ENCODE measurements around the gene SPINK8.
"Not testable (repeated sequence)": the region's sequence is repeated elsewhere in the genome, so short reads cannot be mapped to it uniquely, and the experiment has no call there.

The SPINK8 gene

DNA sequence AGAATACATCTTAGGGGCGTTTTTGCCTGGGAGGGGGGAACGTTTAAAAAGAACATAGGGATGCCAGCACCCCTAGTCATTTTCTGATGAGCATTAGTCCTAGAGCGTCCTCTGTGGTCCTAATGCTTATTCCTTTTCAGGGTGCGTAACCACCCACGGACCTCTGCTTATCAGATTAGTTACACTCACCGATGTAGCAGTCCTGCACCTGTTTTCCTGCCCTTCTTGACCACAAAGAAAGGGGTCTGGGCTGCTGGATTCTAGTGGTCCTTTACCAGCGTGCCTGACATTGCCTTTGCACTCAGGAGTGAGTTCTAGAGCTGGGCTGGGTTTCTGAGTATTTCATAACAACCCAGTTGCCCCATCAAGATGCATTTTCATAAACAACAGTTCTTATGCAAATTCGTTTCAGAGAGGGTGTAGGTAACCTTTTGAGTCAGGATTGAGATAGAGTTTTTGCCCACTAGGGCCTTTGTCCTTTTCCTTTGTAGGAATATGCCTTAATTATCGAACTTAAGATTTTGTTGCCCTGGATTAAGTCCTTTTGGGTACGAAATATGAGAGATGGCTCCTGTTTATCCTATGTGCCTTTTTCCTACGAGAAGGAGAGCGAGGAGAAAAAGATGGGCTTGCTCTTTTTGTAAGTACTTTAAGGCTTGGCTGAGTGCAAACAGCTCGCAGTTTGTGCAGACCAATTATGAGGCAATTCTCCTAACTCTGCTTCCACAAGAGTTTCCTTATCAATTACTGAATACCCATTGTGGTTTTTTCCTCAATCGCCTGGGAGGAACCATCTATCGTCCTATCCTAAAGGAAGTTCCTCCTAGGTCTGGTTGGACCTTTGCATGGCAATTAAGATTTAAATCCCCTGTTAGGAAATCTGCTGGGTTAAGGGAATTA lies at the start of gene SPINK8:
Gene SPINK8 (minus strand): TSS at position 316 of the 900 bp plus-strand sequence. CDS start 5,320 bp downstream, outside the sequence.
- not testable (repeated sequence) for DNase-seq (ENCODE audit: low spot score)

DNA sequence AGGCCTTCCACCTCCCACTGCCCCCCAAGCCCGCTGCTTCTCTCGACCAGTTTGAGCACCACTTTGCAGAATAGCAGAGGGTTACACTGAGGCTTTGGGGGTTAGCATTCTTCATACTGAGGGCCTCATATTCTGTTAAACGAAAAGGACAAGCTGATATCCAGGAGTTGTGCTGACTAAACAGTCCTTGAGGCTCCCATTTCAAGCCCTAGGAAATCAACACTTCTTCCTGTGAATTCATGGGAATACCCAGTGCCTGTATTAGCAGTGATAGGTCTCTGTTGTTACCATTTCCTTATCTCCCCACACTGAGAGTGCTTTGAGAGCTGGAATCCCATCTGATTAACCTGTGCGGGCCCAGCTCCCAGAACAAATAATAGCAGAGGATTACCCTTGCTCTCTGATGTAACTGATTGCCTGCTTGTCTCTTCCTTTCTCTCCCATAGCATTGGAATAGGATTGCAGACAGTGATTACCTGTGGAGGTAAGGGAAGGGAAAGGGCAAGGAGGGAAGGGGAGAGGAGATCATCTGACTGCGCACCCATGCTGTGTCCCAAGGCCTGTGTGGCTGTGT lies 39.5 kb upstream of the SPINK8 start:
- no peak for DNase-seq (ENCODE audit: low spot score)

DNA sequence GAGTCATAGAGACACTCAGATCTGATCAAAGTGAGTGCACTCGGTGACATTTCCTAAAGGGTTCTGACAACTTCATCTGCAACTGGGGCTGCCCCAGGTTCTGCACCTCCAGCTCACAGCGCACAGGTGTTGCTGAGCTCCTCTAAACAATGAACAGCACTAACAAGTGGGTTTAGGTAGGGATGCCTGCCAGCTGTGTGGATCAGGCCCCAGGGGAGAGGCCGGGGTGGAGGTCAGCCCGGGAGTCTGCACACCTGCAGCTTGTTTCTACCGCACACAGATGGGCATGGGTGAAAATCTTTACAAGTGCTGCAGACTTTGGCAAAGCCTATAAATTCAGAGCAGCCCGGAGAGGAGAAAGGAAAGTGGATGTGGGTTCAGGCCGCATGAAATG lies 38.9 kb upstream of the SPINK8 start:
- no peak for DNase-seq (ENCODE audit: low spot score)

DNA sequence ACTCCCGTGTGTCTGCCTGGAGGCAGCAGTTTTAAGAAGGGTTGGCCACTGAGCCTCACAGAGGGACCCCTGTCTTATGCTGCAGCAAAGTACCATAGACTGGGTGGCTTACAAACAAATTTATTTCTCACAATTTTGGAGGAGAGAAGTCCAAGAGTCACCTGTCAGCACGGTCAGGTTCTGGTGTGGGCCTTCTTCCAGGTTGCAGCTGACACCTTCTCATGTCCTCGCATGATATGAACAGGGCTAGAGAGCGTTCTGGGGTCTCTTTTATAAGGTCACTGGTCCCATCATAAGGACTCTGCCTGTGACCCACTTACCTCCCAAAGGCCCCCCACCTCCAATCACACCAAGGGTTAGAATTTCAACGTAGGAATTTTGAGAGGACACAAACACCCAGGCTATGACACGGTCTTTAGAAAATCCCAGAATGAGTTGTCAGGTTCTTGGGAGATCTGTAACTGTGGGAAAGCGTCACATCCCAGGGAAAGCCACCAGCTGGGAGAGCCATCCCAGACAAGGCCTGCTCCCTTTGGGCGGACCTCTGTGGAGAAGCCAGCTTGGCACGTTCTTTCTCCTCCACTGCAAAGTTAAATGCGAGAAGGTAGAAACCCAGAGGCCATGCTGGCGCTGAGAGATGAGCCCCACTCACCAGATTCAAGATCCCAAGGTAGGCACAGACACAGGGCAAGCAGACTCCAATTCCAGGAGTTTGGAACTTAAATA lies 38.4 kb upstream of the SPINK8 start, which contains the start of gene FBXW12:
Gene FBXW12 (plus strand): TSS at position 569 of the 726 bp plus-strand sequence. CDS start 549 bp downstream, outside the sequence.
- no peak for DNase-seq (ENCODE audit: low spot score)

DNA sequence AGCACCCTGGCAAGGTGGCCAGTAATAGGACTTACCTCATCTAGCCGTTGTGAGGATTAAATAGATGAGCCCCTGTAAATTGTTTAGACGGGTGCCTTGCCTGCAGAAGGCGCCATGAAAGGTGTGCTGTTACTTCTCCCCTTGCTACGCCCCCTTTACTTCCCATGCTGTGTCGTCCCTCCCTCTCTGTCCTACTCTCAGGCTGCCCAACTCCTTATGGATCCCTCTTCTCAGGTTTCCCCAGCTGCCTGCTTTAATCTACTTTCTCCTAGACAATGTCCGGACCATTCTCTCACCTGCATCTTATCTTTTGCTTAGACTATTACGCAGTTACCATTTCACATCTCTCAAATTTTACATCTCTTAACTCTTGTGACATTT lies 36.9 kb upstream of the SPINK8 start:
- DNase-seq (ENCODE audit: low spot score), result no peak

DNA sequence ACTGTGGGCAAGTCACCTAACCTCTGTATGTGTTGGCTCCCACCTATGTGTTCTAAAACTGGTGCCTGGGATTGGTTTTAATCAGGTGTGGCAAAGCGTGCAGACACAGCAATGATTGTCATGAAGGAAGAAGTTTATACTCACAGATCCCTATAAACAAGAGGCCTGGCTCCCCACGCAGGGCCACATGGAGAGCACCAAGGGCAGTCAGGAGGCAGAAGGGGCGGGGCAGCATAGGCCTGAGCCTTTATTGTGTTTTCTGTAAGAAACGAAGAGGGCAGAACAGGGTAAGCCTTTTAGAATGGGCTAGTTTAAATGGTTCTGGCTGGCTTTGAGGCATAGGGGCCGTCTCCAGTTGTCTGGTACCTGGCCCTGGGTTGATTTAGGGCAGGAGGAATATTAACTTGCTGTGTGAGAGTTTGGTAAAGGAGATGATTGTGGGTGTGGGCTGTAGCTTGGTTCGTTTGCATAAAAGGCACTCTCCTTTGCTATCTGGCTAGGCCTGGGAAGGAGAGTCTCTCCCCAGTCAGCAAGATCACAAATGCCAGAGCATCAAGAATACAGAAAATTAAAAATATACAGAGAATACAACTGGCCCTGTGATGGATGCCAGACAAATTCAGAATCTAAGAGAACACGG lies 36.4 kb upstream of the SPINK8 start:
- no peak for DNase-seq (ENCODE audit: low spot score)

DNA sequence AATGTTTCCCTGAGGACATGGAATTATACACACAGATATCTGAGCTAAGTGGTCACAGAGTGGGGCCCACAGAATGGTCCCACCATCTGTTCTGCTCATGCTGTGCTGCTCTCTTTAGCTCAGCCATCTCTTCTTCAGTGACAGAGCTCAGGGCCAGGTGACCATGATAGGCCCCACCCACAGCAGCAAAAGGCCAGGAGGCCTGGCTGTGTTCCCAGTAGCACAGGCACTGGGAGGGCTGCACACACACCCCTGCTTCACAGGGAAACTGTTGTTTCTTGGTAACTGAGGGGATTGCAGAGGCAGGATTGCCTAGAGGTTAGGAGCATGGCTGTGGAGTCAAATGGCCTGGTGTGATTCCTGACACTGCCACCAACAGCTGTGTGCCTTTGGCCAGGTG lies 33.7 kb upstream of the SPINK8 start:
- no peak for DNase-seq (ENCODE audit: low spot score)

DNA sequence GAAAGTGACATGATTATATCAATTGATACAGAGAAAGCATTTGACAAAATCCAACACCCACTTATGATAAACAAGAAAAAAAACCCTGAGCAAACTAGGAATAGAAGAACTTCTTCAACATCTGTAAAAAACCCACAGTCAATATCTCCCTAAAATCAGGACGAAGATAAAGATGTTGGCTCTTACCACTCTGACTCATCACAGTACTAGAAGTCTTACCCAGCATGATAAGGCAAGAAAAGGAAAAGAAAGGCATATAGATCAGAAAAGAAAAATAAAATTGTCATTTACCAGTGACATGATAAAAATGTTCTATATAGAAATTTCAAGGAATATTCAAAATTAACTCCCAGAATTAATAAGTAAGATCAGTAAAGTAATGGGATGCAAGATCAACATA lies 31.4 kb upstream of the SPINK8 start:
- no peak for DNase-seq (ENCODE audit: low spot score)

DNA sequence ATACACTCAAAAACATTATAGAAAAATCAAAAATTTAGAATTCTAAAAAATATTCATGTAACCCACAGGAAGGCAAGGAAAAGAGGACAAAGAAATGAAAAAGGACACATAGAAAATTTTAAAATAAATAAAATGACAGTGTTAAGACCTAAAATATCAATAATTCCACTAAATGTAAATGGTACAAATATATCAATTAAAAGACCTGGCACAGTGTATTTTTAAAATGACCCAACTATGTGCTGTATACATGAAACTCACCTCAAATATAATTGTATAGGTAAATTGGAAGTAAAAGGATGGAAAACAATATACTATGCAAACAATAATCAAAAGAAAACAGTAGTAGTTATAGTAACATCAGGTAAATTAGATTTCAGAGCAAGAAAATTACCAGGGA lies 28.5 kb upstream of the SPINK8 start:
- DNase-seq (ENCODE audit: low spot score), result no peak

DNA sequence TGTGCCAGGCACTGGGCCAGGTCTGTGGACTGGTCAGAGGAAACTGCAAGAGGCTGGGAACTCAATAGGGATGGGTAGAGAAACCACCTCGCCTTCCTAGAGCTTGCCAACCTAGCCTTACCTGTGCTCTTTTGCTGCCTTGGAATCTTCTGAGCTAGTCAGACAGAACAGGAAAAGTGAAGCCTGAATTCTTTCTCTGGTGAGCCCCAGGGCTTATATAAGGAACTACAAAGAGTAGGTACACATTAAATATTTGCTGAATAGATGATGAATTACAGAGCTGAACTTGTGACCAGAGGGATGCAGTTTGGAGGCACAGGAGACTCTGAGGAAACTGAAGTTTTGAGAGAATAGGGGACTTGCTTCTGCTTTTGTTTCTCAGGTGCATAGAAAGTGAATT lies 23.0 kb upstream of the SPINK8 start:
- no peak for DNase-seq (ENCODE audit: low spot score)

DNA sequence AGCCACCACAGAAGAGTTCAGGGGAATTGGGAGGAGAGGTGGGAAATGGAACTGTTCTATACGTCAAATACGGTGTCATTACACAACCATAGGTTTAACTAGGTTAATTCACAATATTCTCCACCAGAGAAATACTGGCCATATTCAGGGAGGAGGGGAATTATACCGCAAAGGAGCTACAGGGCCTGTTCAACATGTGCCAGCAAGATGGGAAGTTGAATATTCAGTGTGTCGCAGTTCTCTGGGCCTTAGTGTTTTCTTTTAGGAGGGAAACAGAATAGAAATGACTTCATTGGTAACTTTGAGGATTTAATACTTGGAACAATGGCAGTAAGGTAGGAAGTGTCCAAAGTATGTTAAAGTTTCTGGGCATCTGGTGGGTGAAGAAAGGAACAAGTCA lies 20.5 kb upstream of the SPINK8 start:
- DNase-seq (ENCODE audit: low spot score), result no peak

DNA sequence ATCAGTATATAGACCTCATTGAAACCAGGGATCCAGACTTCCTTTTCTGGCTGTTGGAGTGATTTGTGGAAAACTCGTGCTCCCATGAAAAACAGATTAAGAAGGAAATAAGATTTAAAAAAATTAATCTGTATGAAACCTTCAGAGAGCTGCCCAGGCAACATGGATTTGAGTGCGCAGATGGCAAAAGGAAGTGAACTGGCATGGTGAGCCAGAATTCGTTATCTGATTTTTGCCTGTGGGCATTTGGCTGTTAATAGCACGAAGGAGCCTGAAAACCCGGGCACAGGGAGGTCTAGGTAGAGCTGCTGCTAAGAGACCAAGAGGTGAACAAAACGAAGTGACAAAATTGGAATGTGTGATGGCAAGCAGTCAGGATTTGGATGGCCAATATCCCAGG lies 19.1 kb upstream of the SPINK8 start:
- DNase-seq (ENCODE audit: low spot score), result no peak

DNA sequence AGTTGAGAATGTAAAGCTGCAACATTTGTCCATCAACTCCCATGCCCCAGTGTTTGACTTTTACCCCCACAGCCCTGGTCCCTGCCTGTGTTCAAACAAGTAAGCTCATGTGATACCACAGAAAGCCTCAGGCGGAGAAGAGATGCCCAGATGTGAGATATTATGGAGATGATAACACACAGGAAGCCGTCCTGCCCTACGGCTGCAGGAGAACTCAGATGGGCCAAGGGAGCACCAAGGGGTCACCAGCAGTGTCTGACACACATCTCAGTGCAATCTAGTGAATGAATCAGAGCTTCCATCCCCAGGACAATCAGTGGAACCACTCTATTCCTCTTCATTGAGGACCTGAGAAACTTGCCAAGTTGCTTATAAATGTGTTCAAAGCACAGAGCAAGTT lies 14.0 kb upstream of the SPINK8 start:
- no peak for DNase-seq (ENCODE audit: low spot score)

DNA sequence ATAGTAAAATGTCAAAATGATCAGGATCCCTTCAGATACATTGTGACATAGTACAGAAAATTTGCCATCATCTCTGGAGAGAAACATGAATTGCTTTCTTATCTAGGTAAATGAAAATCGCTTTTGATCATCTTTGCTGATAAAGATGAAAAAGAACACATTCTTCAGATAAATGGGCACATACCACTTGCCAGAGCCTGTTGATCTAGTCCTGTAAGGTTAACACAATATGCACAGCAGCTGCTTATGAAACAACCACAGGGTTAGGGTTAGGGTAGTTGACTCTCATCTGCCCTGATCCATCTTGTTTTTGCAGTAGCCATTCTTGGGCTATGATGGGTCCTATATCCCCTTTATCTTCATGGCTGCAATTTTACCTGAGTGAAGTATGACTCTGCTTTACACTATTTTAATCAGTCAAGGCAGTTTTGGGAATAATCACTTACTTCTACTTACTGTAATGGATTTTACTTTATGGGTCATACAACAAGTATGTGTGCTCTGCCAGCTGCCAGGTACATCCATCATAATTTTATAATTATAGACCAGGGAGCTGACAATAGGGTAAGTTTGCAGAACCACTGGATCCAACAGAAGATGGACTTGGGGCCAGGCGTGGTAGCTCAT lies 12.6 kb upstream of the SPINK8 start:
- DNase-seq (ENCODE audit: low spot score), result no peak

DNA sequence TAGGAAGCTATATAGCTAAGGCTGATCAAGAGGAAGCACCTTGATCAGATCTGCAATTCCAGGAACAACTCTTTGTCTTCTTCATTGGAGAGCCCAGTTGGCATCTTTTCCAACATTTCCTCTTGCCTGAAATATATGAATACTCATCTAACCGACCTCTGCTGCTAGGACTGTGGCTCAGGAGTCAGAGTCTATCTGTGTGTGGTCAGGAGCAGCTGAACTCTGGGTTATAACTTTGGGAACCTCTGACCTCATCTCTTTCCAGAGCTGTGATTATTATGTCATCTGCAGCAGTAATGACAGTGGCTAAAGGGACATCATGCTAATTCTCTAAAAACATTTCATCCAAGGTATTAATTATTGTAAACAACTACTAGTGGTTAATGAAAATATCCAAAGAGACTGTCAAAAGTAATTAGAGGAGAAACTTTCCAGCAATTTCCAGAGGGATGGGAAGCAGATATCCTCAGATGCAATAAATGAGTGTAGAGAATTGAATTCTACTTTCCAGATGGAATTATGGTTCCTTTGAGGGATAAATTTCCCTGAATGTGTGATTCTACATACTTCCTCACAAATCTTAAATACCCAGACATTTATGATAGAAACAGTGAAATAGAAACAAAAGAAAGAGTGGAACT lies 11.5 kb upstream of the SPINK8 start:
- DNase-seq (ENCODE audit: low spot score), result no peak

DNA sequence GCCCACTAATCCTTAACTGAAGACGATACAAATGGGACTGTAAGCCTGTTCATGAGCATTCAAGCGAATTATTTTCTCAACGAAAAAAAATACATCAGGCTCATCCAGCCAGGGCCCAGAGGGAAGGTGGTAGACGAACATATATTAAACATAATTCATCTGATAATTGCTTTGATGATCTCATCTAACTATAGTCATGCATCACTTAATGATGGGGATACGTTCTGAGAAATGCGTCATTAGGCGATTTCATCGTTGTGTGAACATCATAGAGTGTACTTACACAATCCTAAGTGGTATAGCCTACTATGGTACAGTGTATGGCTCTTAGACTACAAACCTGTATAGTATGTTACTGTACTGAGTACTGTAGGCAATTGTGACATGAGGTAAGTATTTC lies 10.0 kb upstream of the SPINK8 start:
- DNase-seq (ENCODE audit: low spot score), result no peak

DNA sequence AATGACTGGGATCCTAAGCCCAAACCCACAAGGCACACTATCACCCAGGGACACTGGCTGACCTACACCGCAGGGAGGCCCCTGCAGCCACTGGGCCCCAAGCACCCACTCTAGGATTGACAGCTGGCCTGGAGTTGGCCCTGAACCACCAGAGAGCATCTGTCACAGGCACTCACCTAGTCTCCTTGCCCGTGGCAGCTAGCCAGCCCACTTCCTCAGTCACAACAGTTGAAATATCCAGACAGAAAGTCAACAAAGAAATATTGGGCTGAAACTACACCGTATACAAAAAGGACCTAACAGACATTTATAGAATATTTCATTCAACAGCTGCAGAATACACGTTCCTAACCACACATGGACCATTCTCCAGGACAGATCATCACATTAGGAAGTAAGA lies 5.2 kb upstream of the SPINK8 start:
- no peak for DNase-seq (ENCODE audit: low spot score)

DNA sequence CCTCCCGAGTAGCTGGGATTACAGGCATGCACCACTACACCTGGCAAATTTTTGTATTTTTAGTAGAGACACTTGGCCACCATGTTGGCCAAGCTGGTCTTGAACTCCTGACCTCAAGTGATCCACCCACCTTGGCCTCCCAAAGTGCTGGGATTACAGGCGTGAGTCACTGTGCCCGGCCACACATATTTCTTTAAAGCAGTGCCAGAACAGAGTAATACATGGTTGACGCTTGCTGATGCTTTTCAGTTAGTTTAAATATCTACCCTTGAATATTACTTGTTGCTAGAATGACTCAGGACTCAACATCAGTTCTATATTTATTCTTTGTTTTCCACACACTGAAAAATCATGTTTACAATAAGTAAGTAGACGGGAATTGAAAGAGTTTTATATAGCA lies 4.1 kb upstream of the SPINK8 start:
- not testable (repeated sequence) for DNase-seq (ENCODE audit: low spot score)

DNA sequence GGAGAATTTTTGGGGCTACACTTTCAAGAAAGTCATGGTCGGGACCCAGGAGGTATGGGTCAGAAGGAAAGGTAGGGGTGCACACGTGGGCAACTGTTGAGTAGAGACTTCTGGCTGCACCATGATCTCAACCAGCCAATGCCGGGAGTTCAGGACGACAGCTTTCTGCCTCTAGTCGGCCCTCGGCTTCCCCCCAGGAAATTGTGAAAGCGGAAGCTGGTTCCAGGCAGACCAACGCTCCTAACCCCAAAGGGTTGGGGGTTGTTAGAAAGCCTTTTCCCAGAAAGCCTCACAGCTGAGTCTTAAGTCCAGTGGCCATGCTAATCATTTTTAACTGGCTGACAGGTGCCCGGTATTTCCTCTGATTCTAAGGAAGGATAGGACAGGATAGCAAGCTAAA lies 1.8 kb upstream of the SPINK8 start:
- DNase-seq (ENCODE audit: low spot score), result not testable (repeated sequence)

DNA sequence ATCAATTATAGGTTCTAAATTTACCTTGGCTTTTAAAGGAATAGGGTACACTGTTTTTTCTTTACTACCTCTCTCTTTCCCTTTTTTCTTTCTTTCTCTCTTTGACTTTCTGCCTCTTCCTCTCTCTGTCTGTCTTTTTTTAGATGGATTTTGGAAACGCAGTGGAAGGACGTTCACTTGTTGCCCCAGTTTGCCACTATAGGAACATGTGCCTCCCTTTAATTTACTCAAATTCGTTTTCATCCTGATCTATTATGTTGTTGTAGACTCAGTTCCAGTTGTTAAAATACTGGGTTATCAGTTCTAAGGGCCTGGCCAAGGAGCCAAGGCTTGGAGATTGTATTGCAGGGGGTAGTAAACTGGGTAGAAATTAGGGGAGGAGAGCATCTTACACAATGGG lies 1.1 kb upstream of the SPINK8 start:
- no peak for DNase-seq (ENCODE audit: low spot score)

DNA sequence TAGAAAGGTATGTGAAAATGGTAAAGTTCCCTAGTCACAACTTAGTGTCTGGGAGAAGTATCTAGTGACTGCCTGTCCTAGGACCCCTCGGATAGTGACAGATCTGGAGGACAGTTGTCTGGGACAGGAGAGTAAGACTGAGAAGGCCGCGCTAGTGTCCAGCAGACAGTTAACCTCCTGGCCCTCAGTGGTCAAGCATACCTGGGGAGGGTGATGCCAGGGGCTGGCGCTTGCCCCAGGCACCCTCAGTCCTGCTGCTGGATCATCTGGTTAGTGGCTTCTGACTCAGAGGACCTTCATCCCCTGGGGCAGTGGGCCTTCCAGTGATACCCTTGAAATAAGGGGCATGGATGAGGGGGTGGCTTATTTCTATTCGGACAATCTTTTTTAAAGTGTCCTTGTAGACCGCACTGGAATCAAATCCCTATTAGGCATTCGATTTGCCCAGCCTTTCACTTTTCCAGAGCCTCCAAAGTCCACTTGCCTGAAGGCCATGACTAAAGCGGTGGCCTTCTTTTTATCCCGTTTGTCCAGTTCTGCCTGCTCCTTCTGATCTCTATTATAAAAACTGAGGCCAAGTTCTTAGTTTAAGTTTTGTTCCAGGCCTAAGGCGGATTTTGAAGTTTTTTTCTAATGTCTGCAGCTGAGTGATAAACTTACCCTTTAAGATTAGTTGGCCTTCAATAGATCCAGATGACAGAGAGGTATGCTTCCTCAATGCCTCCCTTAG lies 1.6 kb downstream of the SPINK8 start:
- not testable (repeated sequence) for DNase-seq (ENCODE audit: low spot score)
